Measurements from ENCODE around the gene WDFY3. TPM values are rescaled to one million over a fixed set of nuclear protein-coding genes. Genes with fewer than 3 reads are reported as not detected.

The WDFY3 gene
- total RNA-seq, 1 donor from 2014 or later = 72.4 TPM

- DNase-seq (ENCODE audit: low read depth in 2 of 2) = no peak
Observed at GRCh38 chr4:84913176-84913575, 53.3 kb downstream of the WDFY3 start.

GRCh38 chr4:84912741-84913140 lies 53.7 kb downstream of the WDFY3 start:
- DNase-seq (ENCODE audit: low read depth in 2 of 2) = no peak

GRCh38 chr4:84908876-84909275 lies 57.6 kb downstream of the WDFY3 start:
- no peak for DNase-seq (ENCODE audit: low read depth in 2 of 2)

GRCh38 chr4:84907145-84907544 lies 59.3 kb downstream of the WDFY3 start:
- DNase-seq (ENCODE audit: low read depth in 2 of 2) = no peak

- DNase-seq (ENCODE audit: low read depth in 2 of 2) = no peak
Observed at GRCh38 chr4:84905646-84906045, 60.8 kb downstream of the WDFY3 start.

GRCh38 chr4:84901740-84902281 lies 64.7 kb downstream of the WDFY3 start:
- DNase-seq (ENCODE audit: low read depth in 2 of 2) = no peak

- DNase-seq (ENCODE audit: low read depth in 2 of 2) = no peak
Observed at GRCh38 chr4:84901173-84901572, 65.3 kb downstream of the WDFY3 start.

- no peak for DNase-seq (ENCODE audit: low read depth in 2 of 2)
Observed at GRCh38 chr4:84899616-84900015, 66.9 kb downstream of the WDFY3 start.

GRCh38 chr4:84897516-84897915 lies 69.0 kb downstream of the WDFY3 start:
- no peak for DNase-seq (ENCODE audit: low read depth in 2 of 2)

GRCh38 chr4:84895283-84895682 lies 71.2 kb downstream of the WDFY3 start:
- no peak for DNase-seq (ENCODE audit: low read depth in 2 of 2)

- DNase-seq (ENCODE audit: low read depth in 2 of 2) = no peak
Observed at GRCh38 chr4:84894621-84895020, 71.9 kb downstream of the WDFY3 start.

GRCh38 chr4:84892950-84893349 lies 73.5 kb downstream of the WDFY3 start:
- no peak for DNase-seq (ENCODE audit: low read depth in 2 of 2)

GRCh38 chr4:84887824-84888223 lies 78.7 kb downstream of the WDFY3 start:
- DNase-seq (ENCODE audit: low read depth in 2 of 2) = peak in 1 of 2 donors; percentile 70

GRCh38 chr4:84879651-84880200 lies 86.8 kb downstream of the WDFY3 start:
- DNase-seq (ENCODE audit: low read depth in 2 of 2) = peak in 1 of 2 donors; percentile 53

GRCh38 chr4:84878546-84878945 lies 87.9 kb downstream of the WDFY3 start:
- peak in 1 of 2 donors; percentile 8 for DNase-seq (ENCODE audit: low read depth in 2 of 2)

GRCh38 chr4:84878090-84878489 lies 88.4 kb downstream of the WDFY3 start:
- peak in 1 of 2 donors; percentile 92 for DNase-seq (ENCODE audit: low read depth in 2 of 2)

GRCh38 chr4:84877051-84877833 lies 89.2 kb downstream of the WDFY3 start:
- DNase-seq (ENCODE audit: low read depth in 2 of 2) = peak in 1 of 2 donors; percentile 62

- DNase-seq (ENCODE audit: low read depth in 2 of 2) = no peak
Observed at GRCh38 chr4:84875636-84876371, 90.7 kb downstream of the WDFY3 start.

GRCh38 chr4:84874619-84875018 lies 91.9 kb downstream of the WDFY3 start:
- DNase-seq (ENCODE audit: low read depth in 2 of 2) = no peak

GRCh38 chr4:84870398-84871163 lies 95.9 kb downstream of the WDFY3 start:
- DNase-seq (ENCODE audit: low read depth in 2 of 2) = peak in 1 of 2 donors; percentile 91

- no peak for DNase-seq (ENCODE audit: low read depth in 2 of 2)
Observed at GRCh38 chr4:84866295-84866694, 100.2 kb downstream of the WDFY3 start.
